Gastroesophageal sphincter (tissue), 4 donors: ENCODE data around the gene KLHL42. TPM values are rescaled to one million over a fixed set of nuclear protein-coding genes. Genes with fewer than 3 reads are reported as not detected.

Source experiments
- ATAC-seq: fragments of 150-250 bp; one replicate; pipeline ENCODE4 v1.9.1; 2016; ENCODE audit warnings: mild to moderate bottlenecking, moderate library complexity
- H3K27ac ChIP-seq, 4 donors: fragments of 200-600 bp; sonication (generic) in 3 of 4; 1 replicate in 3 of 4; 2 replicates in 1 of 4; pipeline ENCODE4 v1.5.1; 2016 to 2019
- H3K27me3 ChIP-seq: fragments of 200-600 bp; sonication (generic); one replicate; pipeline ENCODE4 v1.5.1; 2019
- H3K36me3 ChIP-seq, 2 donors: fragments of 200-600 bp; sonication (generic); one replicate each; pipeline ENCODE4 v1.5.1; 2019; ENCODE audit warnings: control low read depth in 1 of 2
- H3K4me1 ChIP-seq, 3 donors: fragments of 200-600 bp; sonication (generic); 1 replicate in 2 of 3; 2 replicates in 1 of 3; pipeline ENCODE4 v1.5.1; 2016 to 2019; ENCODE audit warnings: control low read depth in 2 of 3
- H3K4me3 ChIP-seq, 2 donors: fragments of 200-600 bp; sonication (generic); one replicate each; pipeline ENCODE4 v1.5.1; 2019; ENCODE audit warnings: mild to moderate bottlenecking in 1 of 2, moderate library complexity in 1 of 2
- H3K9me3 ChIP-seq, 3 donors: fragments of 200-600 bp; sonication (generic); one replicate each; pipeline ENCODE4 v1.5.1; 2017 to 2019; ENCODE audit warnings: control low read depth in 2 of 3
- CTCF ChIP-seq, 4 experiments: fragments of 200-600 bp in 2 of 4; fragments of 450-650 bp in 2 of 4; sonication (generic) in 1 of 4; IDR thresholded peaks; one replicate each; pipeline ENCODE4 v1.5.1; 2017 to 2019; ENCODE audit warnings: antibody characterized with exemption in 4 of 4, mild to moderate bottlenecking in 2 of 4, moderate library complexity in 2 of 4
- EP300 ChIP-seq: sonication (generic); formaldehyde crosslinking; IDR thresholded peaks from one replicate; pipeline ENCODE4 v1.6.1; 2017; ENCODE audit warnings: antibody characterized with exemption, mild to moderate bottlenecking
- POLR2A ChIP-seq, 2 donors: fragments of 450-650 bp; IDR thresholded peaks; one replicate each; pipeline ENCODE4 v1.6.1; 2017; ENCODE audit warnings: antibody characterized with exemption in 2 of 2, mild to moderate bottlenecking in 2 of 2, moderate library complexity in 1 of 2
- POLR2AphosphoS5 ChIP-seq: sonication (generic); formaldehyde crosslinking; IDR thresholded peaks from one replicate; pipeline ENCODE4 v1.6.1; 2017; ENCODE audit warnings: antibody characterized with exemption
- WGBS, 2 donors: methylation state at CpG; one replicate each; pipeline ENCODE4 v1.1.5; 2018; ENCODE audit warnings: low coverage in 1 of 2; 5-methylcytosine and 5-hydroxymethylcytosine counted together
- total RNA-seq, 4 donors: library from RNA; depleted of rRNA; stranded (reverse); fragments of >200 nt; gene quantifications; one replicate each; pipeline ENCODE4 v1.1.0, GENCODE V29; 2016

KLHL42 gene
- total RNA-seq, 4 donors from 2014 or later = 63.9 to 121 (median 89.3) TPM

- TF ChIP-seq EP300 = no peak
- no peak for TF ChIP-seq POLR2A (IDR thresholded peaks at IDR 0.05)
- no peak for TF ChIP-seq POLR2AphosphoS5
- TF ChIP-seq CTCF (IDR thresholded peaks at IDR 0.05) = no peak
- WGBS, 2 donors = 87 to 100% methylated on average over 2 of the region's 2 CpGs
- Histone ChIP-seq H3K27ac (no peak overlapping the region), H3K9me3 (no peaks in the 10 kb centered on the region), H3K4me3 (no peak overlapping the region), H3K4me1 (peaks cover 5 to 46% (median 5%) of the 10 kb centered on the region in 3 donors), H3K36me3 (peaks cover 0 to 50% of the 10 kb centered on the region in 2 donors), H3K27me3 (no peaks in the 10 kb centered on the region)
- no peak for ATAC-seq
These were observed 10.1 kb downstream of the KLHL42 start for GRCh38 chr12:27790179-27790578.

- WGBS, 2 donors = 66 to 79% methylated on average over 4 to 6 of the region's 6 CpGs
- ATAC-seq = no peak
- peaks cover 11 to 91% of the 10 kb centered on the region in 2 donors for H3K36me3 ChIP-seq
- H3K4me3 ChIP-seq = no peak overlapping the region
- H3K4me1 ChIP-seq = no peaks in the 10 kb centered on the region
- peak overlapping the region in 2 of 4 donors; percentile 0 to 8 for H3K27ac ChIP-seq
- H3K27me3 ChIP-seq = no peaks in the 10 kb centered on the region
- H3K9me3 ChIP-seq = no peaks in the 10 kb centered on the region
- TF ChIP-seq POLR2AphosphoS5 (no peak), POLR2A (IDR thresholded peaks at IDR 0.05) (no peak), CTCF (IDR thresholded peaks at IDR 0.05) (no peak), EP300 (no peak)
These were observed 15.0 kb downstream of the KLHL42 start for GRCh38 chr12:27794818-27795584.

GRCh38 chr12:27796128-27796527, 16.1 kb downstream of the KLHL42 start:
- no peak for TF ChIP-seq CTCF (IDR thresholded peaks at IDR 0.05)
- no peak for TF ChIP-seq POLR2A (IDR thresholded peaks at IDR 0.05)
- no peak for TF ChIP-seq POLR2AphosphoS5
- TF ChIP-seq EP300 = no peak
- ATAC-seq = no peak
- Histone ChIP-seq H3K4me3 (no peak overlapping the region), H3K4me1 (no peaks in the 10 kb centered on the region), H3K36me3 (peaks cover 11 to 99% of the 10 kb centered on the region in 2 donors), H3K27me3 (no peaks in the 10 kb centered on the region), H3K9me3 (no peaks in the 10 kb centered on the region), H3K27ac (no peak overlapping the region)
- WGBS, 2 donors = 68 to 71% methylated on average over 4 to 7 of the region's 7 CpGs

- ATAC-seq = no peak
- Histone ChIP-seq H3K4me1 (no peaks in the 10 kb centered on the region), H3K27me3 (no peaks in the 10 kb centered on the region), H3K36me3 (peaks cover 11 to 85% of the 10 kb centered on the region in 2 donors), H3K4me3 (no peak overlapping the region), H3K27ac (no peak overlapping the region), H3K9me3 (no peaks in the 10 kb centered on the region)
- WGBS, 2 donors = 85 to 92% methylated on average over 6 to 23 of the region's 24 CpGs
- TF ChIP-seq POLR2AphosphoS5 (no peak), POLR2A (IDR thresholded peaks at IDR 0.05) (no peak), CTCF (IDR thresholded peaks at IDR 0.05) (no peak), EP300 (no peak)
These were observed 17.4 kb downstream of the KLHL42 start for GRCh38 chr12:27797301-27798025.
